Gastrocnemius medialis (tissue), 4 donors: ENCODE data around the gene KCNH8. TPM values are rescaled to one million over a fixed set of nuclear protein-coding genes. Genes with fewer than 3 reads are reported as not detected.

Experiments used
- ATAC-seq, 2 donors: fragments of 150-250 bp; one replicate each; pipeline ENCODE4 v1.9.1; 2016
- DNase-seq, 2 donors: peaks; one replicate each; pipeline ENCODE4 v3.0.0-alpha.2; 2019
- H3K27ac ChIP-seq, 4 donors: fragments of 200-600 bp; sonication (generic); 1 replicate in 1 of 4; 2 replicates in 3 of 4; pipeline ENCODE4 v1.5.1; 2016 to 2018; ENCODE audit warnings: mild to moderate bottlenecking in 2 of 4, moderate library complexity in 1 of 4
- H3K27me3 ChIP-seq, 3 donors: fragments of 200-600 bp; sonication (generic) in 2 of 3; 1 replicate in 1 of 3; 2 replicates in 2 of 3; pipeline versions ENCODE4 v1.5.1 to v1.6.0; 2016 to 2019; ENCODE audit warnings: mild to moderate bottlenecking in 1 of 3, moderate library complexity in 1 of 3
- H3K36me3 ChIP-seq, 2 donors: fragments of 200-600 bp; sonication (generic) in 1 of 2; one replicate each; pipeline ENCODE4 v1.5.1; 2017 to 2018
- H3K4me1 ChIP-seq, 2 donors: fragments of 200-600 bp; sonication (generic) in 1 of 2; one replicate each; pipeline ENCODE4 v1.5.1; 2016 to 2017; ENCODE audit warnings: mild to moderate bottlenecking in 2 of 2
- H3K4me3 ChIP-seq, 4 donors: fragments of 200-600 bp; sonication (generic) in 3 of 4; 1 replicate in 1 of 4; 2 replicates in 3 of 4; pipeline ENCODE4 v1.5.1; 2016 to 2019; ENCODE audit warnings: mild to moderate bottlenecking in 2 of 4
- H3K9me3 ChIP-seq, 3 donors: fragments of 200-600 bp; sonication (generic) in 2 of 3; 1 replicate in 1 of 3; 2 replicates in 2 of 3; pipeline ENCODE4 v1.5.1; 2016 to 2019
- CTCF ChIP-seq, 5 experiments: fragments of 450-650 bp in 3 of 5; fragments of 200-600 bp in 2 of 5; sonication (generic) in 2 of 5; IDR thresholded peaks in 4 of 5; conservative IDR thresholded peaks in 1 of 5; 1 replicate in 4 of 5; 2 replicates in 1 of 5; pipeline ENCODE4 v1.5.1; 2016 to 2019; ENCODE audit warnings: antibody characterized with exemption in 5 of 5, mild to moderate bottlenecking in 3 of 5, moderate library complexity in 3 of 5
- POLR2A ChIP-seq, 2 donors: fragments of 450-650 bp; IDR thresholded peaks; one replicate each; pipeline ENCODE4 v1.6.1; 2017; ENCODE audit warnings: antibody characterized with exemption in 2 of 2, mild to moderate bottlenecking in 2 of 2, moderate library complexity in 2 of 2
- in situ Hi-C, 4 donors: fragments of 200-750 bp; cut with MboI; loops; one replicate each; pipeline versions ENCODE4 v1.15.0 to v1.8.0; 2017; ENCODE audit warnings: low sequenced_read_pairs in 4 of 4
- intact Hi-C: fragments of 100-400 bp; cut with DNase I; formaldehyde crosslinking; loops from one replicate; pipeline ENCODE4 v1.15.1; 2023; ENCODE audit warnings: low total_unique reads
- total RNA-seq, 4 donors: library from RNA; depleted of rRNA; stranded (reverse); fragments of >200 nt; gene quantifications; one replicate each; pipeline versions ENCODE4 v1.1.0 to v1.2.3, GENCODE V29; 2016

Gene KCNH8
- total RNA-seq, 4 donors from 2014 or later = not detected

DNA sequence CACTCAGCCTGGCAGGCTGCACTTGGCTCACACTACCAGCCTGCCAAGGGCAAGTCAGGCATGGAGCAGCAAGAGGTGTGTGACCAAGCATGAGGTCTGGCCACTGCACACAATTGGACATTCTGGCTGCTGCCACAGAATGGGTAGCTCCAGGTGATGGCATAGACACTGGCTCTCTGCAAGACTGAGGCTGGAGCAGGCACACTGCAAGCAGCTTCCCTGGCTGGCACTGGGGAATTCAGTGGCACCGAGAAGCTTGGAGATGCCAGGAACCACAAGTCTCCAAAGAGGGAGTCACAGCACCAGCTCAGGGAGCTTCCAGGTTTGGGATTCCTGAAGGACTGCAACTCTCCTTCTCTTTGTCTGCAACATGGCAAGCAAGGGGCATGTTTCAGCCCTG, 42.0 kb upstream of the KCNH8 start:
- no peak for DNase-seq
- TF ChIP-seq POLR2A (IDR thresholded peaks at IDR 0.05) (no peak), CTCF (IDR thresholded peaks at IDR 0.05 in 4 of 5, conservative IDR thresholded peaks at IDR 0.05 in 1 of 5) (no peak)
- H3K9me3 ChIP-seq = no peaks in the 10 kb centered on the region
- in situ Hi-C loops = no loop called here
- H3K36me3 ChIP-seq = no peaks in the 10 kb centered on the region
- H3K27ac ChIP-seq = no peak overlapping the region
- no peaks in the 10 kb centered on the region for H3K4me1 ChIP-seq
- H3K27me3 ChIP-seq = no peaks in the 10 kb centered on the region
- H3K4me3 ChIP-seq = no peak overlapping the region
- no peak for ATAC-seq
- intact Hi-C loops = no loop called here

DNA sequence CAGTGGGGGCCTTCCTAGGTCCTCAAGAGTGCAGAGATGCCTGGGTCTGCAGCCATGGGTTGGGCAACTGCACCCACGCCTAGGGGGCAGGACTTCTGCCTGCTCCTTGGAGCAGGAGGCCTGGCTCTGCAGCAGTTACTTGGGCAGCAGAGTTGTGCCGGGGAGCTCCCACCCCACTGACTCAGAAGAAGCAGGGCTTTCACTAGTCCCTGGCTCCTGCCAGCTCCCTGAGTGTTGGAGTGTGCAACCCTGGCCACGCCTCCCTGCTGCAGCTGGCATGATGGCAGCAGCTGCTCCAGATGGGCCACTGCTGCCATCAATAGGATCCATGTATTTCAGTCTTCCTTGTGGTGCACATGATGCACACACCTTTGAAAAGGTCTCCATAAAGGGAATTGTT, 40.6 kb upstream of the KCNH8 start:
- Histone ChIP-seq H3K4me1 (no peaks in the 10 kb centered on the region), H3K27ac (no peak overlapping the region), H3K4me3 (no peak overlapping the region), H3K36me3 (no peaks in the 10 kb centered on the region), H3K27me3 (no peaks in the 10 kb centered on the region), H3K9me3 (no peaks in the 10 kb centered on the region)
- ATAC-seq (no peak), DNase-seq (no peak)
- in situ Hi-C loops (no loop called here), intact Hi-C loops (no loop called here)
- TF ChIP-seq POLR2A (IDR thresholded peaks at IDR 0.05) = no peak
- TF ChIP-seq CTCF (IDR thresholded peaks at IDR 0.05 in 4 of 5, conservative IDR thresholded peaks at IDR 0.05 in 1 of 5) = no peak

GRCh38 chr3:19110335-19110895, 37.9 kb upstream of the KCNH8 start:
- TF ChIP-seq POLR2A (IDR thresholded peaks at IDR 0.05) = no peak
- no peak for TF ChIP-seq CTCF (IDR thresholded peaks at IDR 0.05 in 4 of 5, conservative IDR thresholded peaks at IDR 0.05 in 1 of 5)
- no peaks in the 10 kb centered on the region for H3K27me3 ChIP-seq
- intact Hi-C loops (no loop called here), in situ Hi-C loops (no loop called here)
- H3K27ac ChIP-seq = no peak overlapping the region
- no peak overlapping the region for H3K4me3 ChIP-seq
- no peak for DNase-seq
- no peaks in the 10 kb centered on the region for H3K9me3 ChIP-seq
- ATAC-seq = no peak
- H3K36me3 ChIP-seq = no peaks in the 10 kb centered on the region
- H3K4me1 ChIP-seq = no peaks in the 10 kb centered on the region

GRCh38 chr3:19114461-19114860, 33.8 kb upstream of the KCNH8 start:
- in situ Hi-C loops (no loop called here), intact Hi-C loops (no loop called here)
- DNase-seq = no peak

More at GRCh38 chr3:19114461-19114860, 33.8 kb upstream of the KCNH8 start:
- Histone ChIP-seq H3K27me3 (no peaks in the 10 kb centered on the region), H3K27ac (no peak overlapping the region), H3K4me3 (no peak overlapping the region), H3K36me3 (no peaks in the 10 kb centered on the region), H3K4me1 (no peaks in the 10 kb centered on the region), H3K9me3 (no peaks in the 10 kb centered on the region)
- no peak for ATAC-seq
- TF ChIP-seq CTCF (IDR thresholded peaks at IDR 0.05 in 4 of 5, conservative IDR thresholded peaks at IDR 0.05 in 1 of 5) = no peak
- no peak for TF ChIP-seq POLR2A (IDR thresholded peaks at IDR 0.05)
